22Rv1 (cell line): Measurements from ENCODE around the gene RABGAP1L.

ENCODE experiments used
- H3K27ac ChIP-seq: fragments of 450-650 bp; 2 replicates; pipeline ENCODE4 v1.5.1; 2017
- CTCF ChIP-seq: fragments of 450-650 bp; IDR thresholded peaks from 2 replicates; pipeline ENCODE4 v1.5.1; 2017; ENCODE audit warnings: mild to moderate bottlenecking
- ZFX ChIP-seq: fragments of 450-650 bp; IDR thresholded peaks from 2 replicates; pipeline ENCODE4 v1.6.1; 2017; ENCODE audit warnings: antibody characterized with exemption, borderline replicate concordance

The RABGAP1L gene

GRCh38 chr1:174659823-174660222, 500.5 kb downstream of the RABGAP1L start:
- no peak overlapping the region for H3K27ac ChIP-seq
- TF ChIP-seq CTCF (no peak), ZFX (no peak)

GRCh38 chr1:174660476-174660875, 501.2 kb downstream of the RABGAP1L start:
- TF ChIP-seq CTCF (no peak), ZFX (no peak)
- no peak overlapping the region for H3K27ac ChIP-seq

GRCh38 chr1:174663358-174663757, 504.0 kb downstream of the RABGAP1L start:
- TF ChIP-seq ZFX (no peak), CTCF (no peak)
- no peak overlapping the region for H3K27ac ChIP-seq

- no peak overlapping the region for H3K27ac ChIP-seq
- no peak for TF ChIP-seq CTCF
- no peak for TF ChIP-seq ZFX
Observed at GRCh38 chr1:174666248-174666647, 506.9 kb downstream of the RABGAP1L start.

GRCh38 chr1:174671826-174672225, 512.5 kb downstream of the RABGAP1L start:
- no peak overlapping the region for H3K27ac ChIP-seq
- TF ChIP-seq CTCF (no peak), ZFX (no peak)

GRCh38 chr1:174676856-174677255, 517.5 kb downstream of the RABGAP1L start:
- H3K27ac ChIP-seq, result no peak overlapping the region
- TF ChIP-seq ZFX (no peak), CTCF (no peak)

- no peak overlapping the region for H3K27ac ChIP-seq
- no peak for TF ChIP-seq ZFX
- no peak for TF ChIP-seq CTCF
Observed at GRCh38 chr1:174678657-174679056, 519.3 kb downstream of the RABGAP1L start.
